Adipose tissue (tissue), 3 donors: ENCODE results near the gene VWC2. TPM values are rescaled to one million over a fixed set of nuclear protein-coding genes. Genes with fewer than 3 reads are reported as not detected.
"Not testable (repeated sequence)": the region's sequence is repeated elsewhere in the genome, so short reads cannot be mapped to it uniquely, and the experiment has no call there.

Experiments
- H3K27ac ChIP-seq: one replicate; pipeline ENCODE4 v1.5.1; 2013; ENCODE audit warnings: low read depth, low read length
- WGBS, 3 donors: extraction: QIAGEN DNeasy Blood & Tissue Kit; methylation state at CpG; one replicate each; pipeline ENCODE4 v1.1.7; 2013; 5-methylcytosine and 5-hydroxymethylcytosine counted together
- polyA plus RNA-seq, 3 donors: library from polyadenylated mRNA; stranded (reverse); fragments of 200-250 nt; gene quantifications; one replicate each; pipeline ENCODE4 v1.2.3, GENCODE V29; 2013
- donor health status: healthy with polysubstance abuse.
- donor health status: Bipolar disorder and iron deficiency.
- donor health status: healthy.

The VWC2 gene
- polyA plus RNA-seq, 3 donors, result 0.01 TPM; not detected in 2

GRCh38 chr7:49839863-49840645 lies 66.6 kb downstream of the VWC2 start:
- H3K27ac ChIP-seq, result no peak overlapping the region
- WGBS, 3 donors, result 81 to 84% (median 83%) methylated on average over 13 of the region's 13 CpGs

GRCh38 chr7:49840751-49841405 lies 67.4 kb downstream of the VWC2 start:
- no peak overlapping the region for H3K27ac ChIP-seq
- 78 to 83% (median 79%) methylated on average over 5 of the region's 5 CpGs for WGBS, 3 donors

- WGBS, 3 donors, result 50 to 78% (median 53%) methylated on average over 5 of the region's 5 CpGs
These were observed 72.2 kb downstream of the VWC2 start for GRCh38 chr7:49845626-49846025.

GRCh38 chr7:49848211-49848841 lies 74.9 kb downstream of the VWC2 start:
- H3K27ac ChIP-seq, result no peak overlapping the region
- 70 to 81% (median 71%) methylated on average over 8 of the region's 8 CpGs for WGBS, 3 donors

More at GRCh38 chr7:49845626-49846025, 72.2 kb downstream of the VWC2 start:
- no peak overlapping the region for H3K27ac ChIP-seq

GRCh38 chr7:49850921-49851613 lies 77.6 kb downstream of the VWC2 start:
- 77 to 87% (median 82%) methylated on average over 10 of the region's 10 CpGs for WGBS, 3 donors
- no peak overlapping the region for H3K27ac ChIP-seq

GRCh38 chr7:49851614-49851934 lies 78.1 kb downstream of the VWC2 start:
- 93 to 96% (median 94%) methylated on average over 9 of the region's 9 CpGs for WGBS, 3 donors
- H3K27ac ChIP-seq, result not testable (repeated sequence)

GRCh38 chr7:49852619-49853462 lies 79.4 kb downstream of the VWC2 start:
- WGBS, 3 donors, result 36 to 53% (median 50%) methylated on average over 11 of the region's 11 CpGs
- no peak overlapping the region for H3K27ac ChIP-seq

- WGBS, 3 donors, result 51 to 57% (median 57%) methylated on average over 7 of the region's 7 CpGs
- no peak overlapping the region for H3K27ac ChIP-seq
These were observed 82.0 kb downstream of the VWC2 start for GRCh38 chr7:49855281-49855980.

GRCh38 chr7:49860293-49860692 lies 86.9 kb downstream of the VWC2 start:
- WGBS, 3 donors, result 88 to 93% (median 90%) methylated on average over 1 of the region's 1 CpG
- H3K27ac ChIP-seq, result no peak overlapping the region

GRCh38 chr7:49866076-49866735 lies 92.8 kb downstream of the VWC2 start:
- WGBS, 3 donors, result 63 to 69% (median 68%) methylated on average over 10 of the region's 10 CpGs
- no peak overlapping the region for H3K27ac ChIP-seq

- WGBS, 3 donors, result 57 to 70% (median 61%) methylated on average over 5 of the region's 5 CpGs
- no peak overlapping the region for H3K27ac ChIP-seq
These were observed 93.5 kb downstream of the VWC2 start for GRCh38 chr7:49866910-49867309.

GRCh38 chr7:49873420-49873819 lies 100.0 kb downstream of the VWC2 start:
- H3K27ac ChIP-seq, result no peak overlapping the region
- WGBS, 3 donors, result 91 to 97% (median 94%) methylated on average over 1 of the region's 1 CpG

GRCh38 chr7:49875336-49875735 lies 101.9 kb downstream of the VWC2 start:
- H3K27ac ChIP-seq, result no peak overlapping the region
- 32 to 88% (median 87%) methylated on average over 1 of the region's 1 CpG for WGBS, 3 donors

- H3K27ac ChIP-seq, result no peak overlapping the region
- 52 to 90% (median 88%) methylated on average over 3 of the region's 3 CpGs for WGBS, 3 donors
These were observed 102.8 kb downstream of the VWC2 start for GRCh38 chr7:49876202-49876601.

- WGBS, 3 donors, result 8 to 13% (median 9%) methylated on average over 2 of the region's 2 CpGs
- H3K27ac ChIP-seq, result no peak overlapping the region
These were observed 104.7 kb downstream of the VWC2 start for GRCh38 chr7:49878089-49878488.

- H3K27ac ChIP-seq, result no peak overlapping the region
These were observed 105.2 kb downstream of the VWC2 start for GRCh38 chr7:49878627-49879026.

GRCh38 chr7:49883933-49884332 lies 110.5 kb downstream of the VWC2 start:
- WGBS, 3 donors, result 76 to 100% (median 80%) methylated on average over 1 of the region's 1 CpG

More at GRCh38 chr7:49878627-49879026, 105.2 kb downstream of the VWC2 start:
- 33 to 57% (median 54%) methylated on average over 3 of the region's 3 CpGs for WGBS, 3 donors

More at GRCh38 chr7:49883933-49884332, 110.5 kb downstream of the VWC2 start:
- no peak overlapping the region for H3K27ac ChIP-seq
